ENCODE measurements around the gene MAP2K6.

The MAP2K6 gene

DNA sequence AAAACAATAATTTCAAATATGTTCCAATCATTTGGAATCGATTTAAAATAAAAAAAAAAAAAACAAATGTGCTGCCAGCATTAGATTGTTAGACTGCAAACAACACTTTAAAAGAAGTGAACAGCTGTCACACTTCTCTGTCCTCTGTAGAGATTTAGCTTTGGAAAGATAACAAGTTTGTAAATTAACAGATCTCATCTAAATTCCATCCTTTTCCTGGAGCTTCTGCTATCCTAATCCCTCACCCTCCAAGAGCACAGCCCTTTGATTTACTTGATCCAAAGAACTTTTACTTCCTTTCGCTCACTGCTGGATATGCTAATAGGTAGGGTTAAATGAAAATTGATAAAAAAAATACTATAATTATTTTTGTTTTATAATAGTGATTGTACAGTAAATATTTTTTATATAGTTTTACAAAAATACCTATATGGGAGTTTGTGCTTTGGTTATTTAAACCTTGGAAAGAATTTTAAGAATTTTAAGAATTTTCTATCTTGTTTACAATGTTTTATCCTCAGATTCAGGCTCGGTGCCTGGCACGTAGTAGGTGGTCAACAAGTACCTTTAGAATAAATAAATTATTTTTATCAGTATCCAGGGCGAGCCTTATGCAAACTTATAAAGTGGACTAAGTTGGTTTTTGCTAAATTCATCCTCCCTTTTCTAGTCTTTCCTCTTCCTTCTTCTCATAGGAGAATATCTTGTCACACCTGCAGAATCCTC is 21.6 kb downstream of the MAP2K6 start:
- DNase-seq (ENCODE audit: low spot score) = no peak
- TF ChIP-seq, protein P1, sequence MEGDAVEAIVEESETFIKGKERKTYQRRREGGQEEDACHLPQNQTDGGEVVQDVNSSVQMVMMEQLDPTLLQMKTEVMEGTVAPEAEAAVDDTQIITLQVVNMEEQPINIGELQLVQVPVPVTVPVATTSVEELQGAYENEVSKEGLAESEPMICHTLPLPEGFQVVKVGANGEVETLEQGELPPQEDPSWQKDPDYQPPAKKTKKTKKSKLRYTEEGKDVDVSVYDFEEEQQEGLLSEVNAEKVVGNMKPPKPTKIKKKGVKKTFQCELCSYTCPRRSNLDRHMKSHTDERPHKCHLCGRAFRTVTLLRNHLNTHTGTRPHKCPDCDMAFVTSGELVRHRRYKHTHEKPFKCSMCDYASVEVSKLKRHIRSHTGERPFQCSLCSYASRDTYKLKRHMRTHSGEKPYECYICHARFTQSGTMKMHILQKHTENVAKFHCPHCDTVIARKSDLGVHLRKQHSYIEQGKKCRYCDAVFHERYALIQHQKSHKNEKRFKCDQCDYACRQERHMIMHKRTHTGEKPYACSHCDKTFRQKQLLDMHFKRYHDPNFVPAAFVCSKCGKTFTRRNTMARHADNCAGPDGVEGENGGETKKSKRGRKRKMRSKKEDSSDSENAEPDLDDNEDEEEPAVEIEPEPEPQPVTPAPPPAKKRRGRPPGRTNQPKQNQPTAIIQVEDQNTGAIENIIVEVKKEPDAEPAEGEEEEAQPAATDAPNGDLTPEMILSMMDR (IDR thresholded peaks at IDR 0.05; ENCODE audit: extremely low read depth, missing control alignments) = no peak

DNA sequence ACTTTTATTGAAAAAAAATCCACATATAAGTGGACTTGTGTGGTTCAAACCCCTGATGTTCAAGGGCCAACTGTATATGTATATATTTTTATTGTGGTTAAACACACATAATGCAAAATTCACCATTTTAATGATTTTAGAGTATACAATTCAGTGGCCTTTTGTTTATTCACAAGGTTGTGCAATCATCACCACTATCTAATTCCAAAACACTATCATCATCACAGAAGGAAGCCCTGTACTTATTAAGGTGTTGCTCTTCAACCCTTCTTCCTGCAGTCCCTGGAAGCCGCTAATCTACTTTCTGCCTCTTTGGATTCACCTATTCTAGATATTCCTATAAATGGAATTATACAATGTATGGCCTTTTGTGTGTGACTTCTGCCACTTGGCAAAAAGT is 23.0 kb downstream of the MAP2K6 start:
- TF ChIP-seq, protein P1 (IDR thresholded peaks at IDR 0.05; ENCODE audit: extremely low read depth, missing control alignments) = no peak
- DNase-seq (ENCODE audit: low spot score) = no peak

DNA sequence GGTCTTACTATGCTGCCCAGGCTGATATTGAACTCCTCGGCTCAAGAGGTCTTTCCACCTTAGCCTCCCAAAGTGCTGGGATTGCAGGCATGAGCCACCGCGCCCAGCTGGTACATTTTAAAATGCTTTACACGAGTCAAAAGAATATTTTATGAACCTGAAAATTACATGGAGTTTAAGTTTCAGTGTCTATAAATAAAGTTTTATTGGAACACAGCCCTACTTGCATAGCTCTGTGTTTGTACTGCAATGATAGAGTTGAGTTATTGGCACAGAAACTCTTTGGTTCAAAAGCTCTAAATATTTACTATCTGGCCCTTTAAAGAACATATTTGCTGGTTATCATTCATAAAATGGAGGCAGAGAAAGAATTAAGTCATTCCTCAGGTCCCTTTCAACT is 24.3 kb downstream of the MAP2K6 start:
- TF ChIP-seq, protein P1 (IDR thresholded peaks at IDR 0.05; ENCODE audit: extremely low read depth, missing control alignments) = no peak
- no peak for DNase-seq (ENCODE audit: low spot score)

DNA sequence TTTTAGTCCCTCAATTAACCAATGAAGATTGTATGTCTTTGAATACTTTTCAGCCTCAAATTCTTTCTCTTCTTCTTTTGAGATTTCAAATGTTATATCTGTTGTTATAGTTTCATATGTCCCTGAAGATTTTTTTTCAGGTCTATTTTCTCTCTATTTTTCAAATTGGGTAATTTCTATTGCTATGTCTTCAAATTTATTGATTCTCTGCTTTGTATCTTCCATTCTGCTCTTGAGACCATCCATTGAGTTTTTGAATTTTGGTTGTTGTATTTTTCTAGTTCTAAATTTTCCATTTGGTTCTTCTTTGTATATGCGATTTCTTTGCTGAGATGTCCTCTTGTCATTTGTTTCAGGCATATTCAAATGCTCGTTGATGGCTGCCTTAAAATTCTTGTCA is 26.7 kb downstream of the MAP2K6 start:
- TF ChIP-seq, protein P1 (IDR thresholded peaks at IDR 0.05; ENCODE audit: extremely low read depth, missing control alignments) = no peak
- no peak for DNase-seq (ENCODE audit: low spot score)

DNA sequence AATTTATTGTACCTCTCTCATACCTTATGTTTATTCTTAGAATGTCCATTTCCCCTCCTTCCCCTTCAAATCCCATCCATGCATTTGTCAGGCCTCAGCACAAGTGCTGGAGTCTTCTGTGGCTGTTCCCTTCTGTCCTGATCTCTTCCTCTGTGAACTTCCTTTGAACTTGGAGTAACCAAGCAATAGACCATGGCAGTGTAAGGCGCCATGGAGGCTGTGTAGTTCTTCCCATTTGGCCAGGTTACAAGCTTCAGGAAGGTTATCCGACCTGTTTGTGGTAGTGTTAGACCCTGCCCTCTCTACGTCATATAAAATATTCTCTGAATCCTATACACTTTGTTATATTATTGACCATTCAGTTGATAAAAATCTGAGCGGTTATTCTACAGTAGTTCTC is 28.6 kb downstream of the MAP2K6 start:
- TF ChIP-seq, protein P1 (IDR thresholded peaks at IDR 0.05; ENCODE audit: extremely low read depth, missing control alignments) = no peak
- DNase-seq (ENCODE audit: low spot score) = no peak

DNA sequence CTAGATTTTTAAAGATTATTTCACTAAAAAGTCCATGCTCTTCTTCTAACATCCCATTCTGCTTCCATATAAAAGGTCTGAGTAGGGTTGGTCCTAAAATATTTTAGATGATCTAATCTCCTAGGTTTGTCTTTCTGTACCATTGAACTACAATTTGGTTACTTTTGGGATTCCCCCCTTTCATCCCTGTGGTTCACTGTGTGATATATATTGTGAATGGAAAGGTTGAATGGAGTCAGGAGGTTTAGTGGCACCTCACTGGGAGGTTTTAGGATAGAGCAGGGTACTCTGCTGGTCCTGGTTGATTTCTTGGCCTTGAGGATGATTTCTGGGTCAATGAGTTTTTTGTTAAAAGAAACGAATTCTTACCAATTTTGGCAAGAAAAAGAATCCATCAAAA is 29.5 kb downstream of the MAP2K6 start:
- DNase-seq (ENCODE audit: low spot score) = no peak
- TF ChIP-seq, protein P1 (IDR thresholded peaks at IDR 0.05; ENCODE audit: extremely low read depth, missing control alignments) = no peak

DNA sequence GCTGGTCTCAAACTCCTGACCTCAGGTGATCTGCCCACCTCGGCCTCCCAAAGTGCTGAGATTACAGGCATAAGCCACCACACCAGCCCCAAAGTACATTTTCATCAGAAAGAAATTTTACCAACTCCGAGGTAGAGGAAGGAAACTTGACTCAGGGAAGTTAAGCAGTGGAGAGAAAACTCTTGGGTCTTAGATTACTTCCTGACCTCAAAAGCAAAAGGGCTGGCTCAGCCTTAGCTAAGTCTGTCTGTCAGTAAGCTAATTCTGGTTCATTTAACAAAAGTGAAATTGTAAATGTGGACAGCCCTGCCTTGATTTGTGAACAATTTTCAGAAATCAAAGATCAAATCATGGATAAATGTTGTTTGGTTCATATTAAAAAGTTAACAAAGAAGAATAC is 30.6 kb downstream of the MAP2K6 start:
- TF ChIP-seq, protein P1 (IDR thresholded peaks at IDR 0.05; ENCODE audit: extremely low read depth, missing control alignments) = no peak
- no peak for DNase-seq (ENCODE audit: low spot score)
